HG03342 (cell line): ENCODE results near the gene LGALS7.
"Not testable (repeated sequence)": the region's sequence is repeated elsewhere in the genome, so short reads cannot be mapped to it uniquely, and the experiment has no call there.

Experiments used
- ATAC-seq: cut with Tn5 transposase; IDR thresholded peaks from one replicate; pipeline ENCODE4 v1.9.1; 2021; ENCODE audit warnings: mild to moderate bottlenecking, moderate library complexity; ENCODE audit not compliant: unreplicated experiment

The LGALS7 gene

GRCh38 chr19:38800577-38801347 lies 27.4 kb upstream of the LGALS7 start:
- no peak for ATAC-seq

- ATAC-seq: no peak
These were observed 25.8 kb upstream of the LGALS7 start for GRCh38 chr19:38799104-38799503.

GRCh38 chr19:38797781-38798180 lies 24.5 kb upstream of the LGALS7 start:
- ATAC-seq: not testable (repeated sequence)

- no peak for ATAC-seq
These were observed 22.8 kb upstream of the LGALS7 start for GRCh38 chr19:38796154-38796553.

GRCh38 chr19:38795549-38795948 lies 22.2 kb upstream of the LGALS7 start:
- ATAC-seq: no peak

GRCh38 chr19:38793671-38794070 lies 20.4 kb upstream of the LGALS7 start:
- ATAC-seq: no peak

- ATAC-seq: no peak
These were observed 19.9 kb upstream of the LGALS7 start for GRCh38 chr19:38793177-38793576.

- ATAC-seq: no peak
These were observed 19.2 kb upstream of the LGALS7 start for GRCh38 chr19:38792250-38793111.

- ATAC-seq: peak; percentile 54
These were observed 18.2 kb upstream of the LGALS7 start for GRCh38 chr19:38791451-38792064.

GRCh38 chr19:38790507-38791403 lies 17.4 kb upstream of the LGALS7 start:
- not testable (repeated sequence) for ATAC-seq

GRCh38 chr19:38788478-38789243 lies 15.3 kb upstream of the LGALS7 start, which contains the start of gene LGALS7B:
Gene LGALS7B (plus strand): TSS chr19:38789200. CDS start chr19:38789227, 27 bp downstream.
- no peak for ATAC-seq

GRCh38 chr19:38786572-38787265 lies 13.4 kb upstream of the LGALS7 start:
- ATAC-seq: no peak

- not testable (repeated sequence) for ATAC-seq
These were observed 12.7 kb upstream of the LGALS7 start for GRCh38 chr19:38786061-38786460.

- ATAC-seq: no peak
These were observed 11.9 kb upstream of the LGALS7 start for GRCh38 chr19:38785187-38785699.

- ATAC-seq: no peak
These were observed 10.9 kb upstream of the LGALS7 start for GRCh38 chr19:38784224-38784623.

- not testable (repeated sequence) for ATAC-seq
These were observed 8.9 kb upstream of the LGALS7 start for GRCh38 chr19:38782212-38782611.

- no peak for ATAC-seq
These were observed 7.7 kb upstream of the LGALS7 start for GRCh38 chr19:38781058-38781457.

- no peak for ATAC-seq
These were observed 7.1 kb upstream of the LGALS7 start for GRCh38 chr19:38780443-38780842.

- ATAC-seq: no peak
These were observed 5.4 kb upstream of the LGALS7 start for GRCh38 chr19:38778733-38779132.
